ENCODE results near the gene ADA.

The ADA gene

GRCh38 chr20:44581515-44581914 lies 70.0 kb downstream of the ADA start:
- H3K4me1 ChIP-seq (ENCODE audit: control insufficient read depth, insufficient read depth, low read length, unreplicated experiment) = peaks cover 52% of the 10 kb centered on the region
- H3K79me2 ChIP-seq (ENCODE audit: control insufficient read depth, insufficient read depth, low read length, unreplicated experiment) = peaks cover 23% of the 10 kb centered on the region
- peak overlapping the region; percentile 71 for H3K27ac ChIP-seq (ENCODE audit: low read depth, low read length)
- peak overlapping the region; percentile 79 for H3K4me3 ChIP-seq (ENCODE audit: low read depth, low read length)
- H3K36me3 ChIP-seq (ENCODE audit: insufficient read depth, low read length) = no peaks in the 10 kb centered on the region
- H2AFZ ChIP-seq (ENCODE audit: low read length, unreplicated experiment) = no peak overlapping the region
- H3K27me3 ChIP-seq (ENCODE audit: insufficient read depth, low read length) = no peaks in the 10 kb centered on the region

GRCh38 chr20:44580581-44581268 lies 70.8 kb downstream of the ADA start:
- peaks cover 17% of the 10 kb centered on the region for H3K79me2 ChIP-seq (ENCODE audit: control insufficient read depth, insufficient read depth, low read length, unreplicated experiment)
- peak overlapping the region; percentile 71 for H3K27ac ChIP-seq (ENCODE audit: low read depth, low read length)
- H3K4me1 ChIP-seq (ENCODE audit: control insufficient read depth, insufficient read depth, low read length, unreplicated experiment) = peaks cover 60% of the 10 kb centered on the region
- H2AFZ ChIP-seq (ENCODE audit: low read length, unreplicated experiment) = no peak overlapping the region
- H3K27me3 ChIP-seq (ENCODE audit: insufficient read depth, low read length) = no peaks in the 10 kb centered on the region
- no peaks in the 10 kb centered on the region for H3K36me3 ChIP-seq (ENCODE audit: insufficient read depth, low read length)
- H3K4me3 ChIP-seq (ENCODE audit: low read depth, low read length) = peak overlapping the region; percentile 79; the same call in 1 of the 2 replicates

- Histone ChIP-seq H3K79me2 (ENCODE audit: control insufficient read depth, insufficient read depth, low read length, unreplicated experiment) (peaks cover 15% of the 10 kb centered on the region), H3K4me1 (ENCODE audit: control insufficient read depth, insufficient read depth, low read length, unreplicated experiment) (peaks cover 66% of the 10 kb centered on the region), H3K4me3 (ENCODE audit: low read depth, low read length) (no peak overlapping the region), H3K36me3 (ENCODE audit: insufficient read depth, low read length) (no peaks in the 10 kb centered on the region), H2AFZ (ENCODE audit: low read length, unreplicated experiment) (no peak overlapping the region), H3K27me3 (ENCODE audit: insufficient read depth, low read length) (no peaks in the 10 kb centered on the region), H3K27ac (ENCODE audit: low read depth, low read length) (peak overlapping the region; percentile 65)
These were observed 72.0 kb downstream of the ADA start for GRCh38 chr20:44579313-44580081.

GRCh38 chr20:44576297-44576696 lies 75.2 kb downstream of the ADA start:
- peak overlapping the region; percentile 61; the same call in 1 of the 2 replicates for H3K4me3 ChIP-seq (ENCODE audit: low read depth, low read length)
- H3K79me2 ChIP-seq (ENCODE audit: control insufficient read depth, insufficient read depth, low read length, unreplicated experiment) = peaks cover 3% of the 10 kb centered on the region
- H3K36me3 ChIP-seq (ENCODE audit: insufficient read depth, low read length) = no peaks in the 10 kb centered on the region
- H3K4me1 ChIP-seq (ENCODE audit: control insufficient read depth, insufficient read depth, low read length, unreplicated experiment) = peaks cover 76% of the 10 kb centered on the region
- H3K27ac ChIP-seq (ENCODE audit: low read depth, low read length) = peak overlapping the region; percentile 99
- peak overlapping the region; percentile 24 for H2AFZ ChIP-seq (ENCODE audit: low read length, unreplicated experiment)
- no peaks in the 10 kb centered on the region for H3K27me3 ChIP-seq (ENCODE audit: insufficient read depth, low read length)

- H3K36me3 ChIP-seq (ENCODE audit: insufficient read depth, low read length) = no peaks in the 10 kb centered on the region
- peaks cover 3% of the 10 kb centered on the region for H3K79me2 ChIP-seq (ENCODE audit: control insufficient read depth, insufficient read depth, low read length, unreplicated experiment)
- H3K4me1 ChIP-seq (ENCODE audit: control insufficient read depth, insufficient read depth, low read length, unreplicated experiment) = peaks cover 58% of the 10 kb centered on the region
- H3K27me3 ChIP-seq (ENCODE audit: insufficient read depth, low read length) = no peaks in the 10 kb centered on the region
- H2AFZ ChIP-seq (ENCODE audit: low read length, unreplicated experiment) = no peak overlapping the region
- no peak overlapping the region for H3K4me3 ChIP-seq (ENCODE audit: low read depth, low read length)
- H3K27ac ChIP-seq (ENCODE audit: low read depth, low read length) = peak overlapping the region; percentile 90
These were observed 77.1 kb downstream of the ADA start for GRCh38 chr20:44574372-44574771.

DNA sequence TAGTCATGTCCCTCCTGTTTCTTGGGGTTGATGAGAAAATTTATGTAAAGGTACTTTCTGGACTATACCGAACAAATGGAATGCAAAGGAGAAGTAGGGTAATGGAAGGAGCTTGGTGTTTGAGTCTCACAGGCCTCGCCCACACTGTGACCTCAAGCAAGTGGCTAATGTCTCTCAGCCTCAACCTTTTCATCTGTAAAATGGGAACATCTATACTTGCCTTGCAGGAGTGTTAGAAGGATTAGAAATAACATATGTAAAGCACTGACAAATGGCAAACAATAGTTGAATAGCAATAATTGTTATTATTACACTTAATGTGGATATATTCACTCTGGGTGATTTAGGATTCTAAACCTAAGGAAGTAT lies 78.0 kb downstream of the ADA start:
- peaks cover 54% of the 10 kb centered on the region for H3K4me1 ChIP-seq (ENCODE audit: control insufficient read depth, insufficient read depth, low read length, unreplicated experiment)
- peak overlapping the region; percentile 90 for H3K27ac ChIP-seq (ENCODE audit: low read depth, low read length)

GRCh38 chr20:44572551-44573500 lies 78.7 kb downstream of the ADA start:
- H3K4me3 ChIP-seq (ENCODE audit: low read depth, low read length) = peak overlapping the region; percentile 35
- peak overlapping the region; percentile 90 for H3K27ac ChIP-seq (ENCODE audit: low read depth, low read length)
- no peaks in the 10 kb centered on the region for H3K36me3 ChIP-seq (ENCODE audit: insufficient read depth, low read length)
- H3K27me3 ChIP-seq (ENCODE audit: insufficient read depth, low read length) = no peaks in the 10 kb centered on the region
- H3K79me2 ChIP-seq (ENCODE audit: control insufficient read depth, insufficient read depth, low read length, unreplicated experiment) = peaks cover 3% of the 10 kb centered on the region
- peak overlapping the region; percentile 51 for H2AFZ ChIP-seq (ENCODE audit: low read length, unreplicated experiment)
- H3K4me1 ChIP-seq (ENCODE audit: control insufficient read depth, insufficient read depth, low read length, unreplicated experiment) = peaks cover 54% of the 10 kb centered on the region

More for the DNA sequence above, 78.0 kb downstream of the ADA start:
- no peak overlapping the region for H2AFZ ChIP-seq (ENCODE audit: low read length, unreplicated experiment)
- no peaks in the 10 kb centered on the region for H3K27me3 ChIP-seq (ENCODE audit: insufficient read depth, low read length)
- H3K36me3 ChIP-seq (ENCODE audit: insufficient read depth, low read length) = no peaks in the 10 kb centered on the region
- no peak overlapping the region for H3K4me3 ChIP-seq (ENCODE audit: low read depth, low read length)
- peaks cover 3% of the 10 kb centered on the region for H3K79me2 ChIP-seq (ENCODE audit: control insufficient read depth, insufficient read depth, low read length, unreplicated experiment)

- no peaks in the 10 kb centered on the region for H3K36me3 ChIP-seq (ENCODE audit: insufficient read depth, low read length)
- peak overlapping the region; percentile 90 for H3K27ac ChIP-seq (ENCODE audit: low read depth, low read length)
- H3K27me3 ChIP-seq (ENCODE audit: insufficient read depth, low read length) = no peaks in the 10 kb centered on the region
- H3K4me1 ChIP-seq (ENCODE audit: control insufficient read depth, insufficient read depth, low read length, unreplicated experiment) = peaks cover 44% of the 10 kb centered on the region
- H2AFZ ChIP-seq (ENCODE audit: low read length, unreplicated experiment) = no peak overlapping the region
- peaks cover 3% of the 10 kb centered on the region for H3K79me2 ChIP-seq (ENCODE audit: control insufficient read depth, insufficient read depth, low read length, unreplicated experiment)
- no peak overlapping the region for H3K4me3 ChIP-seq (ENCODE audit: low read depth, low read length)
These were observed 80.0 kb downstream of the ADA start for GRCh38 chr20:44571362-44571988.

GRCh38 chr20:44570367-44570766 lies 81.1 kb downstream of the ADA start:
- H2AFZ ChIP-seq (ENCODE audit: low read length, unreplicated experiment) = no peak overlapping the region
- peaks cover 33% of the 10 kb centered on the region for H3K4me1 ChIP-seq (ENCODE audit: control insufficient read depth, insufficient read depth, low read length, unreplicated experiment)
- H3K36me3 ChIP-seq (ENCODE audit: insufficient read depth, low read length) = no peaks in the 10 kb centered on the region
- H3K27me3 ChIP-seq (ENCODE audit: insufficient read depth, low read length) = no peaks in the 10 kb centered on the region
- H3K4me3 ChIP-seq (ENCODE audit: low read depth, low read length) = no peak overlapping the region
- peaks cover under 1% of the 10 kb centered on the region for H3K79me2 ChIP-seq (ENCODE audit: control insufficient read depth, insufficient read depth, low read length, unreplicated experiment)
- H3K27ac ChIP-seq (ENCODE audit: low read depth, low read length) = no peak overlapping the region

Data from ACC112 (cell line).